GM21723 (cell line): ENCODE measurements around the gene IKBKG.
"Not testable (repeated sequence)": the region's sequence is repeated elsewhere in the genome, so short reads cannot be mapped to it uniquely, and the experiment has no call there.

Experiments used
- ATAC-seq: cut with Tn5 transposase; IDR thresholded peaks from one replicate; pipeline ENCODE4 v1.9.1; 2021; ENCODE audit warnings: mild to moderate bottlenecking, moderate library complexity; ENCODE audit not compliant: unreplicated experiment

IKBKG gene

DNA sequence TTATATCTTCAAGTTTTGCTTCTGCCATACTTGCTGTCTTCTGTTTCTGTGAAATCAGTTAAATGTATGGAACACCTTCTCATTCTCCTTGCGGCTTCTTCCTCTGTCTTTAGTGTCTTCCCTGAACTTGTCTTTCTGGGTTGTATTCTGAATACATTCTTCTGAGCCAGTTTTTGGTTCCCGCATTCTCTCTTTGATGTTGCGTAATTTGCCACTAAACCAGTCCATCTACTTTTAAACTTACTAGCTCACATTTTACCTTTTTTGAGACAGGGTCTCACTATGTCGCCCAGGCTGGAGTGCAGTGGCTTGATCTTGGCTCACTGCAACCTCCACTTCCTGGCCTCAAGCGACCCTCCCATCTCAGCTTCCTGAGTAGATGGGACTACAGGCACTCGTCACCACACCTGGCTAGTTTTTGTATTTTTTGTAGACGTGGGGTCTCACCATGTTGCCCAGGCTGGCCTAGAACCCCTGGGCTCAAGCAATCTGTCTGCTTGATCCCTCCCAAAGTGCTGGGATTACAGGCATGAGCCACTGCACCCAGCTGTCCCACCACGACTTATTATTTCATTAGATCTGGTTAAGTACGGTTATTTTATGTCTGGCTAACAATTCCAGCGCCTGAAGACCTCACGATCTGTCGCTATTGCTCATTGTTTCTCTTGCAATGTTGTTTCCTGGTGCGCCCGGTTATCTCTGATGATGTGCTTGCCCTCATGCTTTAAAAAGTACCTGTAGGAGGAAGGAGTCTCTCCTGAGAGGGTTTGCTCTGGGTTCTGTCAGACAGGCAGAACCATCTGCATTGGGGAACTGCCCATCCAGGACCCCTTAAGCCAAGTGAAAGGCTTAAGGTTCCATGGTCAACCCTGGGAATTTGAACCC lies 21.6 kb upstream of the IKBKG start:
- no peak for ATAC-seq

DNA sequence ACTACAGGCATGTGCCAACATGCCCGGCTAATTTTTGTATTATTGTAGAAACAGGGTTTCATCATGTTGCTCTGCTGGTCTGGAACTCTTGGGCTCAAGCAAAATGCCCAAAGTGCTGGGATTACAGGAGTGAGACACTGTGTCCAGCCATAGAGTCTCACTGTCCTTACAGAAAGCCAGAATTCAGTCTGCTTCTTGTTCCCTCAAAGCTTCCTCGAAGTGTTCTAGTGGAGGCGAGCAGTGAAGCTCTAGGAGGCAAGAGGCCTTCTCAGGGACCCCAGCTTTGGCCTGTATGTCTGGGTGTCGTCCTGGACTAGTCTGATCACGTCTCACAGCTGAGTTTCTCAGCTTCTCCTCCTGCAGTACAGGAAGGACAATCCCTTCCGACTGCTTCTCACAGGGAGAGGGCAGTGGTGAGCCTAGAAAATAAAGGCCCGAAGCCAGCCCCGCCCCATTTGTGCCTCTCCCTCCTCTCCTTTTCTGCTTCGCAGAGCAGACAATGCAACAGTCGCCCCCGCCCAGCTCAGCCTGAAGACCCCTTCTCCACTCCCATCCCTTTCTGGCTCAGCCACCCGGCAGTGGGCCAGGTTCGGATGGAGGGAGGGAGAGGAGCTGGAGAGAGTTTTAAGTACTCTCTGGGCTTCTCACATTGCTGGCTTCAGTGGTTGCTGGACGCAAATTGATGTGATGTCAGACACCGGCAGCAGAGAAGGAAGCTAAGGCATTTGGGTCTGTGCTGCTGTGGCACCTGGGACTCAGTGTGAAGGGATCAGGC lies 20.3 kb upstream of the IKBKG start:
- ATAC-seq = peak; percentile 82

DNA sequence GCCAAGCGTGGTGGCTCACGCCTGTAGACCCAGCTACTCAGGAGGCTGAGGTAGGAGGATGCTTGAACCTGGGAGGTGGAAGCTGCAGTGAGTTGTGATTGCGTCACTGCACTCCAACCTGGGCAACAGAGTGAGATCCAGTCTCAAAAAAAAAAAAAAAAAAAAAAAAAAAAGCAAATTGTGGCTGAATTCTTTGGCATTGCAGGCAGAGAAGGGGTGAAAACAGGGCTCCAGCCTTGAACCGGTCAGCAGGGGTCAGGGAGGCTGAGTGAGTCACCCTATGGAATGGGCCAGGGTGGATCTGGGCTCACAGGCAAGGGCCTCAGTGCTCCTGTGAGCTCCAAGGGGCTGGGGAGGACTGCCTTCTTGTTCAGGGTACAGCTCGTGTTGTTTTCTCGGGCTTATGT lies 18.2 kb upstream of the IKBKG start:
- ATAC-seq = no peak

DNA sequence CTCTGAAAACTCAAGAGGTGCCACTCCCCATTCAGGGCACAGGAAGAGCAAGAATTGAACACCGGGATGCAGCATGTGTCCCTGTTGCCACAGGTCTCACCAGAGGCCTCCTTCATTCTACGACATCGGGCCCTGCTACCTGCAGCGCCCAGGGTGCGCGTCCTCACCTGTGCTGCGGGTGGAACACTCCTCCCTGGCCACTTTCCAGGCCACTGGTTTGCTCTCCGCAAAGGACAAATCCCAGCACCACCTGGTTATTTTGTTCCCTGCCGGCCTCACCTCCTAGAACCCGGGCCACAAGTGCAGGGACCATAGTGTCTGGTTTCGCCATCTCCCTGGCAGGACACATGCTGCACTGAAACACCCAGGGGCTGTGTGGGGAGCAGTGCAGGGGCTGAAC lies 17.1 kb upstream of the IKBKG start:
- no peak for ATAC-seq

DNA sequence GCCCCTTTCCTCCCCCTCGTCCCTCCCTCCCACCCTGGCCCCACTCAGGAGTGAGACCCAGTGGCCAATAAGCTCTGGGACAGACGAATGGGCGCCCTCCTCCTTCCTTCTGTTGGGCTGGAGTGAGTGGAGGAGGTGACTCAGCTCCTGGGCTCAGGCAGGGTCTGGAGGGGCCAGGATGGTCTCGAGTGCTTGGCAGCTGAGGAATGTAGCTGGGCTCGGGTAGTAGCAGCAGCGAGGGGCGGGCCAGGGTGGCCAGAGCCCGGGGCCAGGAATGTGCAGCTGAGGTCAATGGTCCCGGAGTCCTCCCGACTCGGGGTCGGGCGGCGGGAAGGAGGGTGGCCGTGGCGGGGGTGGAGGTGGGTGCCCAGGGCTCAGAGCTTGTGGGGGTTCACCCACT lies 15.8 kb upstream of the IKBKG start:
- no peak for ATAC-seq

DNA sequence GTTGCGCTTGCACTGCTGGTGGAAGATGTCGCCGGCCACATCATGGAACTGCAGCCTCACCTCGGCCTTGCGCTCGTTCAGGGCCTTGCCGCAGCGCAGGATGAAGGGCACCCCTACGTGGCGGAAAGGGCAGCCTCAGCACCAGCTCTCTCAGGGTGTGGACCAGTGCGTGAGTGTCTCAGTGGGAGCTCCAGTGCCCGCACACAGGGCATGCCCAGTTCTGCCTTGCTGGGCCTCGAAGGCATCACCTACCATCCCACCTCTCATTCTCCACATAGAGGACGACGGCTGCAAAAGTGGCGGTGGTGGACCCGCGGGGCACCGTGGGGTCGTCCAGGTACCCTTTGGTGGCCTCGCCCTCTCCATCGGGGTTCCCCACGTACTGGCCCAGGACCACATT lies 14.7 kb upstream of the IKBKG start:
- no peak for ATAC-seq

DNA sequence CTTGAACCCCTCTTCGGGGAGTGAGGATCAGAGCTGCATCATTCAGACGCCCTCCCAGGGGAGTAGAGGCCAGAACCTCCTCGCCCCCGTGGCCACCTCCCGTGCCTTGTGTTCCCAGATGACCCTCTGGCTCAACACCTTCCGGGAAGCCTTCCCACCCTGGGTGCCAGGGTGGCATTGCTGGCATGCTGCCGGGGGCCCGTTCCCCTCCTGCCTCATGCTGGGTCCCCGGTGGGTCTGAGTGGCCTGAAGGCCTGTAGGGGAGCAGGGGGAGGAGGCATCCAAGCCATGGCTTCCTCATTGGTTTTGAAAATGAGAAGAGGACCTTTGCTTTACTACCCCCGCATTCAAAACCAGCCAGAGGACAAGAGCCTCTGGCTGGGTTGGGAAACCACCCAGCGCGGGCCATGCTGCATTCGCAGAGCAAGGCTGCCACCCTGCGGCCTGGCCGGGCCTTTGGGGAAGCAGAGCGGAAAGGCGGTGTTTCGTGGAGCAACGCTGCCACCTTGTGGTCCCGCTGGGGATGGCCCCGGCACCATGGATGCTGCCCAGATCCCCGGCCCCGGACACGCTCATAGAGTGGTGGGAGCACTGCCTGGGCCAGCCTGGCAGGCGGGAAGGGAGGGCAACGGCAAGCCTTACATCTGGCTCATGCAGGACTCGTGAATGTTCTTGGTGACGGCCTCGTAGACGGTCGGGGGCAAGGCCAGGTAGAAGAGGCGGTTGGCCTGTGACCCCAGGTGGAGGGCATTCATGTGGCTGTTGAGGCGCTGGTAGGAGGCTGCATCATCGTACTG lies 12.7 kb upstream of the IKBKG start:
- peak; percentile 92 for ATAC-seq

DNA sequence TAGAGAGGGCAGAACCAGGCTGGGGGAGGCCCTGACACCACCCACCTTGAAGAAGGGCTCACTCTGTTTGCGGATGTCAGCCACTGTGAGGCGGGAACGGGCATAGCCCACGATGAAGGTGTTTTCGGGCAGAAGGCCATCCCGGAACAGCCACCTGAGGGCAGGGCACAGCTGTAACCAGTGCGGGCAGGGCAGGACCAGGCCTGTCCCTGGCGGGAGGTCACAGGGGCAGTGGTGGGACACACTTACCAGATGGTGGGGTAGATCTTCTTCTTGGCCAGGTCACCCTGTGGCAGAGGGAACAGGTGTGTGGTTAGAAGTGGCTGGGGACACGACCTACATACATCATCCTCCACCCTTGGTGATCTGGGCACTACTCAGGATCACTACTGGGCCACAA lies 11.5 kb upstream of the IKBKG start:
- ATAC-seq = no peak

DNA sequence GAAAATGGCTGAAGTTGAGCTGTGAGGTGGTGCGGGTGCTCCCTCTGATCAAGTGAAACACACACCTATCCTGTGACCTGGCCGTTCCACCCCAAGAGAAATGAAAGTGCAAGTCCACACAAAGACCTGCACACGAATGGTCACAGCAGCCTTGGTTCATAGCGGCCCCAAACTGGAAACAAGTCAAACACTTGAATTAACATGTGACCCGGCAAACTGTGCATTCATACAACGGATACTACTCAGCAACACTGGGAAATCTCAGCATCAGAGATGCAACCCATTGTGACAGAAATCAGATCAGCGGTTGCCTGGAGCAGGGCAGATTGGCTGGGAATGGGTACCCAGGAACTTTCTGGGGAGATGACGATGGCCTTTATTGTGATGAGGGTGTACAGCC lies 8.3 kb upstream of the IKBKG start:
- no peak for ATAC-seq

DNA sequence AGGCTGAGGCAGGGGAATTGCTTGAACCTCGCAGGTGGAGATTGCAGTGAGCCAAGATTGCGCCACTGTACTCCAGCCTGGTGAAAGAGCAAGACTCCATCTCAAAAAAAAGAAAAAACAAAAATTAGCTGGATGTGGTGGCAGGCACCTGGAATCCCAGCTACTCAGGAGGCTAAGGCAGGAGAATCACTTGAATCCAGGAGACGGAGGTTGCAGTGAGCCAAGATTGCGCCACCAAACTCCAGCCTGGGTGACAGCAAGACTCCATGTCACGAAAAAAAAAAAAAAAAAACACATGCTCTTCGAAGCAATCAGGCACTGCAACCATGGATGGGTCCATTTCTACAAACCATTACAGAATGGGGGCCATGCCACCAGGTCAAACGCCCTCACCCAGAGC lies 7.1 kb upstream of the IKBKG start:
- not testable (repeated sequence) for ATAC-seq

DNA sequence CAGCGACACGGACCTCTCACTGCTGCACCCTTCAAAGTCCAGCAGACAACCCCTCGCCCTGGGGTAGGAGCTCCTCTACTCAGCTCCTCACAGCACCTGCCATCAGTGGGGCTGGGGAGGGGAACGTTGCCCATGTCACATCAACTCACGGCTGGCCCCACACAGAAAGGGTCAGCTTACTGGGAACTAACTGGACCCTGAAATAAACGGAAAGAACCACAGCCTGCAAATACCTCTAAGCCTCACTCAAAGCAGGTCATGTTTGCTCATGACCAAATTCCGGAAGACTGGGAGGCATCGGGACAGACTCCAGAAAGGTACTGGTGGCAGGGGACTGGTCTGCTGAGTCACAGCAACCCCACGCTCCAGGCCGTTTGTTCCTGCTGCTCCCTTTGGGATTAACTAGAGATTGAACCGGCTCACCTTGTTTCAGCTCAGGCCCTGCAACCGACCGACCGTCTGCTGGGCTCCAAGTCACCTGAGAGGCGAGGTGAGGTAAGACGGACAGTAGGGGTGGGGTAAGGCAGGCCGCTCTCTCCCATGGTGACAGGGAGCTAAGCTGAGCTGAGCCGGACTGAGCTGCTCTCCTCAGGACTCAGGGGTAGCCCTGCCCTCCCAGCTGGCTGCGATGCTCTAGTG lies 6.4 kb upstream of the IKBKG start:
- no peak for ATAC-seq

DNA sequence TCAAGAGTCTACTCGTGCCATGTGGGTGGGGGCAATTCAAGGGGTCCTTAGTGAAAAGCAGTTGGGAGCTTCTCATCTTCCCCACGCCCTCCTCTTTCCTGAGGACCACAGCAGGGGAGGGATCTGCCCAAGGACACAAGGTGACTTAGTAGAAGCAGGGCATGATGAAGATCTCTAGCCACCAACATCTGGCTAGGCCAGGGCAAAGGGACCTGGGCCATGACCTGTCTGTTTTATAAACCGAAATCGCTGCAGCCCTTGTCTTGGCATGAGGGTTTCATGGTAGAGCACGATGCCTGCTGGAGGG lies 5.9 kb upstream of the IKBKG start:
- no peak for ATAC-seq

DNA sequence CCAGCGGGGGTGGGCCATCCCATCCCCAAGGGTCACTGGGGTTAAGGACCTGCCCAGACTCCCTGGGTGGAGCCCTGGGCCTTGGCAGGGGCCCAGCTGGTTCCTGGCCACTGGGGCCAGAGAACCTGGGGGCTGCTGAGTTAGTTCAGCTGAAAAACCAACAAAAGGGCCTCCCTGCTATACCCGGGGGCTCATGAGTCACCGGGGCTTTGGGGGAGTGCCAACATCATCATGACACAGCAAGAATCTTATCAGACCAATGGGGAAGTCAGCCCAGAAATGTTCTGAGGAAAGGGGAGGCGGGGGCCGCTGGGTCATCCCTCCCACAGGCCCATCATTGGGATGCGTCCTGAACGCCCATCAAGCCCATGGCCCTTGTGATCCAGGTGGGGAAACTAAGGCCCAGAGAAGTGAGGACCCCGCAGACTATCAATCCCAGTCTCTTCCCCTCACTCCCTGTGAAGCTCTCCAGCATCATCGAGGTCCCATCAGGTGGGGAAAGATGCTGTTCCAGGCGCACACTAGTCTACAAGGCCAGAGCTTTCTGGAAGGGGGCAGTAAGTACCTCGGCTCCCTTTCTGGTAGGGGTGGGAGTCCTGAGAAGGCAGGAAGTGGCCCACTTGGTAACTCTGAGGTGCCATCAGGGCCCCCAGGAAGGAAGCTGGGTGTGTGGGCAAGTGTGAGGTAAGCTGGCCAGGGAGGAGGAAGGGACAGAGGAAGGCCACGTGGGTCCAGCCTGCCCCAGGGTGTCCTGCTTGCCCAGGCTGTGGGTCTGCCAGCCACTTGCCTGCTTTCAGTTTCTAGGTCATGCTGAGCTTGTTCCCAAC lies 5.3 kb upstream of the IKBKG start:
- ATAC-seq = no peak

DNA sequence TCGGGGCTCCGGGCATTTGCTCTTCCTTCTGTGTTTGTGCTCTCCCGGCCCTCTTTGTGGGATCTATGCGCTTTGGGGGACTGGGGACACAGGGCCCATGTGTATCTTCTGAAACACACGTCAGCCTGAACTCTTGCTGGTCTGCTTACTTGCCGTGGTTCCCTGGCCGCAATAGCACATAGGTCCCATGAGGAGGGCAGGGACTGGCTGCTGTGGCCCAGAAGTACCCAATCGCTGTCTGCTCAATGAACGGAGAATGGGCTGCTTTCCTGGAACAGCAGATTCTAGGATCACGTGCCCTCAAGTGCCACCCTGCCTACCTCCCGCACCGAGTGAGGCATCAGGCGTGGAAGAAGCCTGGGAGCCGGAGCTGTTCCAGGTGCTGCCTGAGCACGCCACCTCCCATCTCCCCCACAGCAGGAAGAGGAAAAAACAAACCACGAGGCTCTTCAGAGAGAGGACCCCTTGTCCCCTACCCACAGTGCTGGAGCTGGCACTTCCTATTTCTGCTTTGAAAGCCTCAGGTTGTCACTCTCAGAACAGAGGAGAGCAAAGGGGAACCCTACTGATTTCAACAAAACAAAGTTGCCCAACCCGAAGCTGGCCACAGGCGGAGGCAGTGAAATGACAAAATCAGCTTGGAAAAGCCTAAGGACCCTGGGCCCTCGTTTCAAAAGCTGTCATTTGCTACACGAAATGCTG lies 4.5 kb upstream of the IKBKG start:
- no peak for ATAC-seq

DNA sequence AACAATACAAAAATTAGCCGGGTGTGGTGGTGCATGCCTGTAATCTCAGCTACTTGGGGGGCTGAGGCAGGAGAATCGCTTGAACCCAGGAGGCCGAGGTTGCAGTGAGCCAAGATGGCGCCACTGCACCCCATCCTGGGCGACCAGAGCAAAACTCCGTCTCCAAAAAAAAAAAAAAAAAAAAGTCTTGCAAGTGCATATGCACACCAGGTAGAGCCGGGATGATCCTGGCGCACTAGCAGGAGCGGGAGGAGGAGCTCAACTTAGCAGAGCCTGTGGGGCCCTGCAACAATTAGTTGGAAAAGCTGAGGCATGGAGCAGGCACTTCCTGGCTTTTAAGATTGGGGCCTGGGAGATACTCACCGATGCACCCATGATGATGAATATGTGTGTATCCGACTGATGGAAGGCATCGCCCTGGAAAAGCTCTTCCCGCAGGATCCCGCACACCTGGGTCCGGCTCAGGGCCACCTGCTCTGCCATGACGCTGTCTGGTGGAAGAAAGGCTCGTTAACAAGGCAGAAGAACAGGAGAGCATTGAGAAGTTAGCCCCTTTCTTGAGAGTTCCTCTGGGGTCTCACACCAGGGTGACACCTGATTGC lies 1.6 kb upstream of the IKBKG start:
- ATAC-seq = no peak

DNA sequence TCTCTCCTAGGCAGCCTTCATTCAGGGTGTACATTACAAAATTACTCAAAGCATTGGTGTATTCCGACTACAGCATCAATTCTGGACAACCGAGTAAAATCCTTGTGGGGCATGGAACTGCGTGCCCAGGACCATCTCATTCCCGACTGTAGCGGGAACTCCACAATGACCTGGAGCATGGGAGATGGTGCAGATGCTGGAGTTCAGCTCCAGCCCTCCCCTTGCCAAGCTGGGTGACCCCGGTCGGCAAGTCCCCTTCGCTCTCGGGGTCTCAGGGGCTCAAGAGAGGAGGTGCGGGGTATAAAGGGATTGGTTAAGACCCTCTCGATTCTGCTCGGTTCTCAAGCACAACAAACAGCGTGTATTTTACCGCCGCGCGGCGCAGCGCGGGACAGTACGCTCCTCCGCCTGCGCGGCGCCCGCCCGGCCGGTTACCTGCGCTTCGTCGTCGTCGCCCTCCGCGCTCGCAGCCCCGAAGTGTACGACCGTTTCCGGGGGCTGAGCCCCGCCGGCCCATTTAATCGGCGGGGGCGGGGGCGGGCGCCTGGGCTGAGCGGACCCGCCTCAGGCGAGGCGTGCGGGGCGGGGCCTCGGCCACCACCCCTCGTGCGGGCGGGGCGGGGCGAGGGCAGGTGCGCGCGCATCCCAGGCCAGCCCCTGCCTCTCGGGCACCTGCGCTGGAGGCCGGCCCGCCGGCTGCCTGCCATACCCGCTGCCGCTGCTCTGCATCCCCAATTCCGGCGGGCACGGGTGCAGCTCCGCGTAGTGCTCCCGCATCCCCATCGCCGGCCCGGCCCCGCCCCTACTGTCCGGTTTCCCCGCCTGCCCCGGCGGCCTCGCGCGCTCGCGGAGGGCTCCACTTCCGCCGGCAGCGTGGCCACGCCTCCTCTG lies 821 bp upstream of the IKBKG start, which contains the start of gene G6PD:
TSS of gene G6PD (minus strand) at position 493 of the 891 bp plus-strand sequence. CDS start 691 bp downstream, outside the sequence.
- peak; percentile 52 for ATAC-seq

DNA sequence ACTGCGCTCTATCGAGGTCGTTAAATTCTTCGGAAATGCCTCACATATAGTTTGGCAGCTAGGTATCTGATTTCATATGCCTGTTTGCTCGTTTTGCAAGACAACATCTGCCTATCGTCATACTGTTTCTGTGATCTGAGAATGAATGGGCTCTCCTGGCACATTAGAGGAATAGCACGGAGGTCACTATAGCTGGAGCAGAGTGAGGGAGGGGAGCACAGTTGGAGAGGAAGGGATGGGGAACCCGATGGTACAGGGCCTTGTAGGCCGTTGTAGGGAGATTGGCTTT lies 552 bp downstream of the IKBKG start:
- ATAC-seq = no peak

DNA sequence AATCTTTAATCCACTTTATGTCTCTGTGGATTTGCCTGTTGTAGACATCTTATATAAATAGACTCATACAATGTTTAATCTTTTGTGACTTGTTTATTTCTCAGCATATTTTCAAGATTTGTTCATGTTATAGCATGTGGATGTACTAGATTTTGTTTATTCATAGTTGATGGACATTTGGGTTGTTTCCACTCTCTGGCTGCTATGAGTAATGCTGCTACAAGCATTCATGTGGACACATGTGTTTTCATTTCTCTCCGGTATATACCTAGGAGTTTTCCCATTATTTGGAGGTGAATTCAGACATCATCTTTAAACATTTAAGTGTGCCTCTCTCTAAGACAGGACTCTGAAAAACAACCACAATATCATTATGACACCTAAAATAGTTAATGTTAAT lies 2.3 kb downstream of the IKBKG start:
- ATAC-seq = no peak
